Skeletal muscle satellite cell (primary cell): ENCODE measurements around the gene DOC2B.

Source experiments
- H3K27me3 ChIP-seq: 2 replicates; pipeline ENCODE4 v1.7.0; 2013; ENCODE audit warnings: low read length; ENCODE audit not compliant: control insufficient read depth, insufficient read depth
- H3K36me3 ChIP-seq: 2 replicates; pipeline ENCODE4 v1.7.0; 2013; ENCODE audit warnings: mild to moderate bottlenecking, control low read depth, low read length; ENCODE audit not compliant: insufficient read depth
- H3K4me1 ChIP-seq: 2 replicates; pipeline ENCODE4 v1.7.0; 2013; ENCODE audit warnings: low read length; ENCODE audit not compliant: control insufficient read depth, insufficient read depth
- H3K4me2 ChIP-seq: 2 replicates; pipeline ENCODE4 v1.7.0; 2013; ENCODE audit warnings: mild to moderate bottlenecking, low read length
- H3K4me3 ChIP-seq: 2 replicates; pipeline ENCODE4 v1.7.0; 2013; ENCODE audit warnings: low read length
- H3K9ac ChIP-seq: 2 replicates; pipeline ENCODE4 v1.7.0; 2013; ENCODE audit warnings: mild to moderate bottlenecking, low read depth, low read length, moderate library complexity
- H3K9me3 ChIP-seq: replicated peaks from 2 replicates; pipeline ENCODE4 v1.7.0; 2013; ENCODE audit warnings: mild to moderate bottlenecking, control low read depth, low read length

DOC2B gene

GRCh38 chr17:182050-182751 is 751 bp upstream of the DOC2B start:
- H3K27me3 ChIP-seq, result peaks cover 84% of the 10 kb centered on the region
- H3K4me1 ChIP-seq, result no peaks in the 10 kb centered on the region
- no peak overlapping the region for H3K9ac ChIP-seq
- no peaks in the 10 kb centered on the region for H3K9me3 ChIP-seq
- no peak overlapping the region for H3K4me3 ChIP-seq
- peak overlapping the region; percentile 62 for H3K4me2 ChIP-seq
- no peaks in the 10 kb centered on the region for H3K36me3 ChIP-seq

GRCh38 chr17:180381-181244 is 837 bp downstream of the DOC2B start:
- Histone ChIP-seq H3K4me3 (no peak overlapping the region), H3K4me2 (no peak overlapping the region)

GRCh38 chr17:179781-180380 is 1.6 kb downstream of the DOC2B start:
- Histone ChIP-seq H3K27me3 (peaks cover 87% of the 10 kb centered on the region), H3K4me2 (no peak overlapping the region), H3K36me3 (no peaks in the 10 kb centered on the region), H3K9me3 (no peaks in the 10 kb centered on the region), H3K4me1 (no peaks in the 10 kb centered on the region), H3K4me3 (no peak overlapping the region), H3K9ac (no peak overlapping the region)

More at GRCh38 chr17:180381-181244, 837 bp downstream of the DOC2B start:
- Histone ChIP-seq H3K4me1 (no peaks in the 10 kb centered on the region), H3K36me3 (no peaks in the 10 kb centered on the region), H3K27me3 (peaks cover 86% of the 10 kb centered on the region), H3K9me3 (no peaks in the 10 kb centered on the region), H3K9ac (no peak overlapping the region)

- Histone ChIP-seq H3K4me3 (no peak overlapping the region), H3K36me3 (no peaks in the 10 kb centered on the region), H3K4me1 (no peaks in the 10 kb centered on the region), H3K9ac (no peak overlapping the region), H3K4me2 (no peak overlapping the region), H3K27me3 (peaks cover 79% of the 10 kb centered on the region), H3K9me3 (no peaks in the 10 kb centered on the region)
Measured at GRCh38 chr17:179066-179432, 2.4 kb downstream of the DOC2B start.

GRCh38 chr17:178292-179065 is 3.0 kb downstream of the DOC2B start:
- H3K27me3 ChIP-seq, result peaks cover 76% of the 10 kb centered on the region

GRCh38 chr17:177762-178161 is 3.7 kb downstream of the DOC2B start:
- Histone ChIP-seq H3K27me3 (peaks cover 75% of the 10 kb centered on the region), H3K4me1 (no peaks in the 10 kb centered on the region), H3K4me3 (no peak overlapping the region), H3K9me3 (no peaks in the 10 kb centered on the region), H3K36me3 (no peaks in the 10 kb centered on the region), H3K4me2 (no peak overlapping the region), H3K9ac (no peak overlapping the region)

More at GRCh38 chr17:178292-179065, 3.0 kb downstream of the DOC2B start:
- no peaks in the 10 kb centered on the region for H3K9me3 ChIP-seq
- H3K4me1 ChIP-seq, result no peaks in the 10 kb centered on the region
- H3K36me3 ChIP-seq, result no peaks in the 10 kb centered on the region
- no peak overlapping the region for H3K4me2 ChIP-seq
- no peak overlapping the region for H3K4me3 ChIP-seq
- H3K9ac ChIP-seq, result no peak overlapping the region

GRCh38 chr17:177155-177554 is 4.3 kb downstream of the DOC2B start:
- Histone ChIP-seq H3K4me3 (no peak overlapping the region), H3K4me2 (no peak overlapping the region), H3K36me3 (no peaks in the 10 kb centered on the region), H3K9ac (no peak overlapping the region), H3K27me3 (peaks cover 69% of the 10 kb centered on the region), H3K9me3 (no peaks in the 10 kb centered on the region), H3K4me1 (no peaks in the 10 kb centered on the region)

GRCh38 chr17:173166-173911 is 8.1 kb downstream of the DOC2B start:
- Histone ChIP-seq H3K9me3 (no peaks in the 10 kb centered on the region), H3K4me1 (no peaks in the 10 kb centered on the region), H3K4me2 (no peak overlapping the region), H3K9ac (no peak overlapping the region), H3K36me3 (no peaks in the 10 kb centered on the region), H3K4me3 (no peak overlapping the region), H3K27me3 (peaks cover 47% of the 10 kb centered on the region)

- H3K4me3 ChIP-seq, result no peak overlapping the region
- no peak overlapping the region for H3K4me2 ChIP-seq
- H3K27me3 ChIP-seq, result peaks cover 38% of the 10 kb centered on the region
- no peak overlapping the region for H3K9ac ChIP-seq
- no peaks in the 10 kb centered on the region for H3K4me1 ChIP-seq
- no peaks in the 10 kb centered on the region for H3K36me3 ChIP-seq
- H3K9me3 ChIP-seq, result no peaks in the 10 kb centered on the region
Measured at GRCh38 chr17:172401-172800, 9.0 kb downstream of the DOC2B start.

GRCh38 chr17:171871-172270 is 9.6 kb downstream of the DOC2B start:
- H3K4me1 ChIP-seq, result no peaks in the 10 kb centered on the region
- no peaks in the 10 kb centered on the region for H3K36me3 ChIP-seq
- no peak overlapping the region for H3K4me3 ChIP-seq
- H3K9ac ChIP-seq, result no peak overlapping the region
- H3K27me3 ChIP-seq, result peaks cover 33% of the 10 kb centered on the region
- H3K4me2 ChIP-seq, result no peak overlapping the region
- no peaks in the 10 kb centered on the region for H3K9me3 ChIP-seq
